OCI-LY7 (cell line): ENCODE measurements around the gene METTL8.

ENCODE experiments used
- CTCF ChIP-seq: fragments of 200-600 bp; sonication (generic); conservative IDR thresholded peaks from 2 replicates; pipeline ENCODE4 v1.5.1; 2014; ENCODE audit warnings: mild to moderate bottlenecking, antibody characterized with exemption, low read length, moderate library complexity, mixed read lengths
- EZH2phosphoT487 ChIP-seq: fragments of 200-600 bp; sonication (generic); IDR thresholded peaks from 2 replicates; pipeline ENCODE4 v1.6.1; 2018; ENCODE audit warnings: low read depth, borderline replicate concordance, mild to moderate bottlenecking, mixed run types, antibody characterized with exemption, low read length, moderate library complexity, mixed read lengths

GRCh38 chr2:171480908-171481307 lies 47.1 kb upstream of the METTL8 start:
- TF ChIP-seq CTCF = no peak
- no peak for TF ChIP-seq EZH2phosphoT487
